CD14-positive monocyte (primary cell): ENCODE data around the gene LSM5. TPM values are rescaled to one million over a fixed set of nuclear protein-coding genes. Genes with fewer than 3 reads are reported as not detected.

Source experiments
- DNase-seq, 3 donors: peaks; one replicate each; pipeline ENCODE4 v3.0.0-alpha.2; 2011 to 2022
- H2AFZ ChIP-seq: 2 replicates; pipeline ENCODE4 v1.6.0; 2012; ENCODE audit warnings: mild to moderate bottlenecking, low read depth, low read length, inconsistent platforms; ENCODE audit not compliant: insufficient read depth, poor library complexity, severe bottlenecking
- H3K27ac ChIP-seq, 2 donors: 1 replicate in 1 of 2; 2 replicates in 1 of 2; pipeline ENCODE4 v1.5.1; 2012 to 2013; ENCODE audit warnings: low read length in 2 of 2, control low read depth in 1 of 2, inconsistent platforms in 1 of 2, low read depth in 1 of 2, mild to moderate bottlenecking in 1 of 2
- H3K27me3 ChIP-seq, 2 donors: one replicate each; pipeline versions ENCODE4 v1.6.0 to v1.6.1; 2011 to 2013; ENCODE audit warnings: low read length in 2 of 2; ENCODE audit not compliant: control insufficient read depth in 2 of 2, insufficient read depth in 2 of 2
- H3K36me3 ChIP-seq, 2 donors: replicated peaks in 1 of 2; 1 replicate in 1 of 2; 2 replicates in 1 of 2; pipeline versions ENCODE4 v1.5.1 to v1.6.1; 2012 to 2013; ENCODE audit warnings: low read length in 2 of 2, control low read depth in 1 of 2, inconsistent platforms in 1 of 2, mild to moderate bottlenecking in 1 of 2; ENCODE audit not compliant: insufficient read depth in 2 of 2, control insufficient read depth in 1 of 2
- H3K4me1 ChIP-seq, 2 donors: 1 replicate in 1 of 2; 2 replicates in 1 of 2; pipeline versions ENCODE4 v1.5.1 to v1.6.1; 2012 to 2013; ENCODE audit warnings: low read length in 2 of 2, control low read depth in 1 of 2, inconsistent platforms in 1 of 2, mild to moderate bottlenecking in 1 of 2, moderate library complexity in 1 of 2; ENCODE audit not compliant: insufficient read depth in 2 of 2, control insufficient read depth in 1 of 2
- H3K4me2 ChIP-seq: replicated peaks from 2 replicates; pipeline ENCODE3; 2012; ENCODE audit warnings: low read length, moderate library complexity, mild to moderate bottlenecking; ENCODE audit not compliant: poor library complexity, severe bottlenecking; ENCODE audit errors: extremely low read depth
- H3K4me3 ChIP-seq, 3 experiments: fragments of 200-600 bp in 1 of 3; sonication (generic) in 1 of 3; replicated peaks in 1 of 3; 1 replicate in 2 of 3; 2 replicates in 1 of 3; pipeline ENCODE4 v1.5.1; 2011 to 2013; ENCODE audit warnings: low read length in 3 of 3, mild to moderate bottlenecking in 3 of 3, control low read depth in 2 of 3, low read depth in 2 of 3, inconsistent platforms in 1 of 3, moderate library complexity in 1 of 3
- H3K79me2 ChIP-seq: 2 replicates; pipeline ENCODE4 v1.6.0; 2012; ENCODE audit warnings: mild to moderate bottlenecking, control low read depth, inconsistent platforms, low read length, moderate library complexity; ENCODE audit not compliant: insufficient read depth
- H3K9ac ChIP-seq: 2 replicates; pipeline ENCODE4 v1.6.0; 2017; ENCODE audit warnings: low read length, mild to moderate bottlenecking; ENCODE audit not compliant: insufficient read depth, poor library complexity, severe bottlenecking
- H3K9me3 ChIP-seq, 2 donors: replicated peaks in 1 of 2; 1 replicate in 1 of 2; 2 replicates in 1 of 2; pipeline versions ENCODE4 v1.5.1 to v1.6.1; 2012 to 2013; ENCODE audit warnings: low read length in 2 of 2, control low read depth in 1 of 2; ENCODE audit not compliant: control insufficient read depth in 1 of 2, insufficient read depth in 1 of 2
- H4K20me1 ChIP-seq: 2 replicates; pipeline ENCODE4 v1.6.0; 2012; ENCODE audit warnings: mild to moderate bottlenecking, low read length, control low read depth, moderate library complexity; ENCODE audit not compliant: insufficient read depth
- H3K27ac Mint-ChIP-seq, 7 donors: one replicate each; pipeline ENCODE4 v1.8.0; 2020; ENCODE audit warnings: mild to moderate bottlenecking in 7 of 7, mixed read lengths in 7 of 7, moderate library complexity in 6 of 7, inconsistent platforms in 2 of 7
- H3K27me3 Mint-ChIP-seq, 3 donors: one replicate each; pipeline ENCODE4 v1.8.0; 2021 to 2022; ENCODE audit warnings: low read depth in 3 of 3, mild to moderate bottlenecking in 3 of 3, mixed read lengths in 3 of 3, moderate library complexity in 3 of 3, inconsistent platforms in 1 of 3
- H3K36me3 Mint-ChIP-seq, 2 donors: one replicate each; pipeline ENCODE4 v1.8.0; 2020; ENCODE audit warnings: mixed read lengths in 2 of 2, inconsistent platforms in 1 of 2, mild to moderate bottlenecking in 1 of 2
- H3K4me1 Mint-ChIP-seq: one replicate; pipeline ENCODE4 v1.8.0; 2020; ENCODE audit warnings: mild to moderate bottlenecking, mixed read lengths
- H3K4me3 Mint-ChIP-seq, 2 donors: one replicate each; pipeline ENCODE4 v1.8.0; 2020; ENCODE audit warnings: mild to moderate bottlenecking in 2 of 2, mixed read lengths in 2 of 2, moderate library complexity in 1 of 2
- H3K9me3 Mint-ChIP-seq, 7 donors: one replicate each; pipeline ENCODE4 v1.8.0; 2020 to 2022; ENCODE audit warnings: mixed read lengths in 7 of 7, mild to moderate bottlenecking in 6 of 7, moderate library complexity in 6 of 7, inconsistent platforms in 2 of 7
- WGBS: methylation state at CpG from one replicate; pipeline ENCODE4 v1.1.5; 2013; ENCODE audit warnings: missing lambda C conversion rate; ENCODE audit not compliant: insufficient coverage; 5-methylcytosine and 5-hydroxymethylcytosine counted together
- intact Hi-C, 2 donors: fragments of 100-400 bp; cut with micrococcal nuclease; formaldehyde crosslinking; loops; one replicate each; pipeline versions ENCODE4 v1.15.0 to v1.15.1; 2023
- polyA plus RNA-seq, 3 donors: library from polyadenylated mRNA; depleted of rRNA in 1 of 3; unstranded in 2 of 3; stranded (reverse) in 1 of 3; fragments of 300-500 nt in 2 of 3; fragments of >200 nt in 1 of 3; fragmentation: Illumina TruSeq in 2 of 3; gene quantifications; 1 replicate in 2 of 3; 2 replicates in 1 of 3; pipeline ENCODE4 v1.2.3, GENCODE V29; 2012 to 2021
- TF ChIP-seq, protein P1 (sequence below): fragments of 200-600 bp; IDR thresholded peaks from one replicate; pipeline ENCODE4 v1.8.0; 2022; ENCODE audit warnings: antibody characterized with exemption, mild to moderate bottlenecking

LSM5 gene
- polyA plus RNA-seq, 3 donors: 16.4 to 81.1 (median 78.2) TPM

DNA sequence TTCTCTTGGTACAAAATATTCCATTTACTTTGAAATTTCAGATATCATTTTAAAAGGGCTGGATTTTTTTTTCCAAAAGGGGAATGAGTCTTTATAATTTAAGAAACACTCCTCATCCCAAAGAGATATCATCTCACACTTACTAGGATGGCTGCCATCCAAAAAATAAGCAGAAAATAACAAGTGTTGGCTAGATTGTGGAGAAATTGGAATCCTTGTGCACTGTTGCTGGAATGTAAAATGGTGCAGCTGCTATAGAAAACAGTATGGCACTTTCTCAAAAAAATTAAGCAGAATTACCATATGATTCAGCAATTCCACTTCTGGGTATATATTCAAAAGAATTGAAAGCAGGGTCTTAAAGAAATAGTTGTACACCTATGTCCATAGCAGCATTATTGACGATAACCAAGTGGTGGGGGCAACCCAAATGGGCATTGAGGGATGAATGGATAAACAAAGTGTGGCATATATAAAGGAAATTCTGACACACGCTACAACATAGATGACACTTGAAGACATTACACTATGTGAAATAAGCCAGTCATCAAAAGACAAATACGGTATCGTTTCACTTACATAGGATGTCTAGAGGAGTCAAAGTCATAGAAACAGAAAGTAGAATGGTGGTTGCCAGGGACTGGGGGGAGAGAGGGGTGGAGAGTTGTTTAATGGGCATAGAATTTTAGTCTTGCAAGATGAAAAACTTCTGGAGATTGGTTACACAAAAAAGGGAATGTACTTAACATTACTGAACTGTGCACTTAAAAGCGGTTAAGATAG lies 53.8 kb downstream of the LSM5 start:
- H3K36me3 ChIP-seq: no peaks in the 10 kb centered on the region
- DNase-seq: no peak
- Mint-ChIP-seq H3K27me3 (peaks cover 0 to 10% (median 1%) of the 10 kb centered on the region in 3 donors), H3K4me3 (no peak overlapping the region), H3K9me3 (peaks cover 0 to 5% (median 2%) of the 10 kb centered on the region in 7 donors), H3K36me3 (no peaks in the 10 kb centered on the region), H3K27ac (no peak overlapping the region), H3K4me1 (no peaks in the 10 kb centered on the region)
- H3K4me1 ChIP-seq: no peaks in the 10 kb centered on the region
- no peak overlapping the region for H3K4me3 ChIP-seq
- intact Hi-C loops: no loop called here
- H3K27ac ChIP-seq: no peak overlapping the region
- H4K20me1 ChIP-seq: no peaks in the 10 kb centered on the region
- 100% methylated on average over 2 of the region's 5 CpGs for WGBS
- H3K27me3 ChIP-seq: no peaks in the 10 kb centered on the region
- H3K9ac ChIP-seq: no peak overlapping the region
- H3K4me2 ChIP-seq: no peak overlapping the region
- H3K79me2 ChIP-seq: no peaks in the 10 kb centered on the region
- H3K9me3 ChIP-seq: no peaks in the 10 kb centered on the region
- TF ChIP-seq, protein P1, sequence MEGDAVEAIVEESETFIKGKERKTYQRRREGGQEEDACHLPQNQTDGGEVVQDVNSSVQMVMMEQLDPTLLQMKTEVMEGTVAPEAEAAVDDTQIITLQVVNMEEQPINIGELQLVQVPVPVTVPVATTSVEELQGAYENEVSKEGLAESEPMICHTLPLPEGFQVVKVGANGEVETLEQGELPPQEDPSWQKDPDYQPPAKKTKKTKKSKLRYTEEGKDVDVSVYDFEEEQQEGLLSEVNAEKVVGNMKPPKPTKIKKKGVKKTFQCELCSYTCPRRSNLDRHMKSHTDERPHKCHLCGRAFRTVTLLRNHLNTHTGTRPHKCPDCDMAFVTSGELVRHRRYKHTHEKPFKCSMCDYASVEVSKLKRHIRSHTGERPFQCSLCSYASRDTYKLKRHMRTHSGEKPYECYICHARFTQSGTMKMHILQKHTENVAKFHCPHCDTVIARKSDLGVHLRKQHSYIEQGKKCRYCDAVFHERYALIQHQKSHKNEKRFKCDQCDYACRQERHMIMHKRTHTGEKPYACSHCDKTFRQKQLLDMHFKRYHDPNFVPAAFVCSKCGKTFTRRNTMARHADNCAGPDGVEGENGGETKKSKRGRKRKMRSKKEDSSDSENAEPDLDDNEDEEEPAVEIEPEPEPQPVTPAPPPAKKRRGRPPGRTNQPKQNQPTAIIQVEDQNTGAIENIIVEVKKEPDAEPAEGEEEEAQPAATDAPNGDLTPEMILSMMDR: no peak
- H2AFZ ChIP-seq: no peak overlapping the region

Other genes with a start within 250 kb of the LSM5 start
- 10 to 100 TPM; 16.3 to 17.1 (median 16.8) TPM for gene AVL9, start 5.1 kb upstream of the LSM5 start, polyA plus RNA-seq